Amygdala (tissue), 56 donors: ENCODE results near the gene TGM2.

Experiments
- DNase-seq, 56 donors: peaks; one replicate each; lab custom pipeline; 2025; lab: John Stamatoyannopoulos, UW

The TGM2 gene

DNA sequence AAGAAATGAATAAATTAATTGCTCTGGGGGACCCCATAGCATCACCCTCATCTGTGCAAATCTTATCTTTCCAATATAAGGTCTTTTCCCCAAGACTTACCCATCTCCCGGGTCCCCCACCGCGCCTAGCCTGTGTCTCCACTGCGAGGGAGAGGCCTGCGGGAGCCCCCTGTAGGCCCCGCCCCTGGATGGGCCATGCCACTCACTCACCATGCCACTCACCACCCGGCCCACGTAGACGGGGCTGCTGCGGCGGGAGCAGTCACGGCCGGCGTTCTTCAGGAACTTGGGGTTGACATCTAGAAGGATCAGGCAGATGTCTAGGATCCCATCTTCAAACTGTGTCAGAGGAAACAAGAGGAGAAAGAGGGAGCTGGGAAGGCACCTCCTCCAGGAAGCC lies 17.3 kb downstream of the TGM2 start:
- DNase-seq, result no peak

GRCh38 chr20:38147163-38147562 lies 17.9 kb downstream of the TGM2 start:
- no peak for DNase-seq

DNA sequence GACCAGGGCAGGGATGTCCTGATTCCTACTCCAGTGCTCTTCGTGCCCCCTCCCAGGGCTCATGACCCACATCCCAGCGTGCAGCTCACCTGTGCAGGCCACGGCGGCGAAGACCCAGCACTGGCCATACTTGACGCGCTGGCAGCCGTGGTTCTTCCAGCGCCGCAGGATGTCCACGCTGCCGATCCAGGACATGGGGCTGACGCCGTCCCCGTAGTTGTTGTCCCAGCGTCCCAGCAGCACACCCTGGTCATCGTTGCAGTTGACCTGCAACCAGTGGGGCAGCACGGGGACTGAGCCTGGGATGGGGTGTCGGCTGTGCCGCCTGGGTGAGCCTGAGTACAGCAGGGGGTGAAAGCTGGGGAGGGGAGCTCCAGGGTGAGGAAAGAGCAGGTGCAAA lies 18.4 kb downstream of the TGM2 start:
- no peak for DNase-seq

DNA sequence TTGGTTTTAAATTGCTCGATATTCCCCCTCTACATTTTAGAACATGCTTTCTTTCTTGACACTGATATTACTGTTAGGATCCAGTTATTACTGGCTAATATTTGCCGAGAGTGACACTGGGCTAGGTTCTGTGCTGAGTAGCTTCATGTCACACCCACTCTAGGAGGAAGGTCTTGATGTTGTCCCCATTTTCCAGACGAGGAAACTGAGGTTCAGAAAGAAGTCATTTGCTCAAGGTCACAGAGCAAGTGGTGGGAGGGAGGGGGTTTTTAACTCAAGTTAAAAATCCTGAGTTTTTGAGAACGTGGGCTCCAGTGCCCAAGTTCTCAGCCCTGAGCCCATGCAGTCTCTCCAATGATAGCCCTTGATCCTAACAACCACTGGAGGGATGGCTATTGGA lies 18.9 kb downstream of the TGM2 start:
- DNase-seq, result no peak

DNA sequence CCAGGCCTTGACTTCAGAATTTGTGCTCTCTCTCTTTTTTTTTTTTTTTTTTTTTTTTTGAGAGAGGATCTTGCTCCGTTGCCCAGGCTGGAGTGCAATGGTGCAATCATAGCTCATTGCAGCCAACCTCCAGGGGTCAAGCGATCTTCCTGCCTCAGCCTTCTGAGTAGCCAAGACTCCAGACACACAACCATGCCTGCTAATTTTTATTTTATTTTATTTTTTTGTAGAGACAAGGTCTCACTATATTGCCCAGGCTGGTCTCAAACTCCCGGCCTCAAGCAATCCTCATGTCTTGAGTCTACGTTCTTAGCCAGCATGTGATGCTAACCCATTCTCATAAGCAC lies 19.4 kb downstream of the TGM2 start:
- DNase-seq, result no peak

DNA sequence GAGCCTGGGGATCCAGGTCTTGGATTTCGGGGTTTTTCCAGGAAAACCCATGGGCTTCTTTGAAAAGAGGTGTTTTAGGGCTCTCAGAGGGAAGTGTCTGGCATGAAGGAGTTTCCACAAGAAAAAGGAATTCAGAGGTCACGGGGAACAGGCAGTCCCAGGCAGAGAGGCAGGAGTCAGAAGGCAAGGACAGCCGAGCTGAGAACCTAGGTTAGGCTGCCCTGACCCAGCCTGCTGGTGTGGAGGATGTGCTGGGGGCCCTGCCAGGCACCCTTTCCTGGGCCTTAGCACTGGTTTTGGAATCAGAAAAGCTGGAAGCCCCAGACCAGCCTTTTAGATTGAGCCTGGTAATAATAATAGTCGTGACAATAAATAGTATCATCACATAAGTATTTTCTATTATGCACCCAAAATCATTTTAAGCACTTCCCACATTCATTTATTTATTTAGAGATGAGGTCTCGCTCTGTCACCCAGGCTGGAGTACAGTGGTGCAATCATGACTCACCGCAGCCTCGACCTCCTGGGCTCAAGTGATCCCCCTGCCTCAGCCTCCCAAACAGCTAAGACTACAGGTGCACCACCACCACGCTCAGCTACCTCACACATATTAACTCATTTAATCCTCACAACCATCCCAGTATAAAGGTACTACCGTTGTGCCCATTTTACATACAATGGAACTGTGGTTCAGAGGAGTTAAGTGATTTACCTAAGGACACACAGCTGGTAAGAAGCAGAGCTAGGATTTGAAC lies 19.9 kb downstream of the TGM2 start:
- no peak for DNase-seq

- DNase-seq, result no peak
Measured at GRCh38 chr20:38144598-38144973, 20.5 kb downstream of the TGM2 start.

DNA sequence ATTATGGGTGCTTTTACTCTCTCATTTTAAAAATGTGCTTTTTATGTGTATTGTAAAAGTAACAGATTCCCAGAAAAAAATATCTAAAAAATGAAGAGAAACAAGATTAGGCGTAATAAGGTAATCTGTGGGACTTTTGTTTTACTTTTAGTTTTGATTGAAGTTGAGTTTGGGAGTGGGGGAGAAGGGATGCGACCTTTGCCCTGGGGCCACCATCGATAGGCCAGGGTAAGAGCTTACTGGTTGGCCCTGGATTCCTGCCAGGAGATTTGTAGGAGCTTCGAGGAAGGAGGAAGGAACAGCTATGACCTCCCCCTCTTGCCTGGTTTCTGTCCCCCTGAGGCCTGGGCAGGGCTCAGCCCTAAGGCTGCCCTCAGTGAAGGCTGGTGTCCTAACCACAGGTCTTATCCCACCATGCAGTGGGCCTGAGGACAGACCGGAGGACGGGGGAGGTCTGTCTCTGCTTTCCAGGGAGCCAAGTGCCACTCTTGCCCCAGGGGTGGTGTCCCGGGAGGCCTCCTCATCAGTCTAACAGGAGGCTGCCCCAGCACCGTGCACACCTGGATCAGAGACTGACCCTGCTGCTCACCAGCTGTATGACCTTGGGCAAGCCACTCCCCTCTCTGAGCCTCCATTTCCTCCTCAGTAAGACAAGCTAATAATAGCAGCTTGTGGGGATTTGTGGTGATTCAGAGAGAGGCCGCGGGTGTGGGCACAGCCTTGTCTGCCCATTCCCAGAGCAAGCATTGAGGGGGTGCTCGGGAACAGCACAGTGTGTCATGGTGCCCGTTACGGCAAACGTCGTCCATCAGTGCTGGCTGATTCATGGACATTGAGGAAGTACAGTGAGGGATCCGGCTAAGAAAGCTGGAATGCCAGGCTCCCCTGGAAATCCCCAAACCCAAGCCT lies 21.2 kb downstream of the TGM2 start:
- DNase-seq, result peak in 5 of 56 donors; percentile 7 to 21 (median 15)

- DNase-seq, result peak in 9 of 56 donors; percentile 5 to 19 (median 14)
Measured at GRCh38 chr20:38143238-38143645, 21.8 kb downstream of the TGM2 start.

DNA sequence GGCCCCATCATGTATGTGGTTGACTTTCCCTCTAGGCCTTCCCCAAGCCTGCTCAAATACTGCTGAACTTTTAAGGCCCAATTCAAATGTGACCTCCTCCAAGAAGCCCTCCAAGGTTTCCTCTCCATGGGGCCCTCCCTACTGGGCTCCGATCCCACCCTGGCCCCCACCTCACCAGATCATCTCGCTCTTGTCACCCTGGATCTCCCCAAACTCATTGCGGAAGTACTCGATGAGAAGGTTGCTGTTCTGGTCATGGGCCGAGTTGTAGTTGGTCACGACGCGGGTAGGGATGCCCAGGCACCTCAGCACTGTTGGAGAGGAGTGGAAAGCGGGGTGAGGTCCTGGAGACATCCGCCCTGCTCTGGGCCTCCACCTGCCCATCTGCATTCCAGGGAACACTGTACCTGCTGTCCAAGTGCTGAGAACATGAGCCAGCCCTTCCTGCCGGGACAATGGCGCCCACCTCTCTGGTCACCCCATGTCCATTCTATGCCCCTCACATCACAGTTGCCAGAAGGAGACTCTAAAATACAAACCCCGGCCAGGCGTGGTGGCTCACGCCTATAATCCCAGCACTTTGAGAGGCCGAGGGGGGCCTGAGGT lies 23.1 kb downstream of the TGM2 start:
- no peak for DNase-seq

DNA sequence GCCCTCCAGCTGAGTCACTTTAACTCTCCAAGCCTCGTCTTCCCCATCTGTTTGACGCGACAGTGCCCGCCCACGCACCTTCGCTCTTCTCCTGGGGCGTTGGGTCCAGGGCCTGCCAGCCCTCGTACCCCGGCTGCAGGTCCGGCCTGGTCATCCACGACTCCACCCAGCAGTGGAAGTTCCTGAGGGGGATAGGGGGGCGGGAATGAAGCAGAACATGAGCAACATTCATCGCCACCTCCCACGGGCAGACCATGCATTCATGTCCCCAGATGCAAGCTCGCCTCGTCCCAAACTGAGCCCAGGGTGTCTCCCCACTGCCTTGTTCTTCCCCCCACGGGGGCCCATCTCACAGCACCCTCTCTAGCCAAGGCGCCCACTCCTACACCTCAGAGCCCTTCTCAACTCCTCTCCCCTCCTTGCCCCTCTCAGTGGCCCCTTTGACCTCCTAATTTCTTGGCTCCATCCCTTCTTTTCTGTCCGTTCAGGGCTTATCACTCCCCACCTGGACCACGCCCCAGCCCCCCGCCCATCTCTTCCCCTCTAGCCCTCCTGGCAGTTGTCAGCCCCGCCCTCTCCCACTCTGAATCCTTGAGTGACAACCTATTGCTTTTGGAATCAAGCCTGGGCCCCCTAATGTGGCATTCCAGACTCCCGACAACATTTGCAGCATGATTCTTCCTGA lies 23.7 kb downstream of the TGM2 start:
- DNase-seq, result peak in 2 of 56 donors; percentile 11 to 12

DNA sequence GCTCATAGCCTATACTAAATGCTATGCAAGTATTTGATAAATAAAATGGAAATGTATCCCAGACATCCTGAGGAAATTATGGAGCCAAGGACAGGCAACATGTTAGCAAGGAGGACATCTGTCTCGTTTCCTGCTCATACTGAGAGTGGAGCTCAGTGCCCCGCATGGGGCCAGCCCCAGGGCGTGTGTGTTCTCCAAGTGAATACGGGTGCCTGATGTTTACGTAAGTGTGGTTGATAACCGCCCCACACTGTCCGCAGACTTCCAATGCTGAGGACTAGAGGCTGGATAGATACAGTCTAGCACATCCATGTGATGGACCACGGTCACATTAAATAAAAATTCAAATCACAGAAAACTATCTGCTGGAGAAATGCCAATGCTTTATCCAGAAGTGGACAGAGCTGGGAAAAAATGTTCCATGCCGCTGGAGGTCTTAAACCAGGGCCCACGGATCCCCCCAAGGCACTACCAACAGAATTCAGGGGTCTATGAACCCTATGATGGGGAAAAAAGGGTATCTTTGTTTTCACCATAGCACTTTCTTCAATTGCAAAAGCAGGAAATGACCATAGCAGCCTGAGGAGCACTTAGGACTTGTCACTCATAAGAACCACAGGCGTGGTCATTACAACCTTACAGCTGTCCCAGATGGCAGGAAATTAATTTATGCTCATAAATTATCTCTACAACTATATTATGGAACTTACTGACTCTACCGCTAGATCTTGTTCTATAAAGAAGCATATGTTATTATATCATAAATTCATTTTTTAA lies 24.9 kb downstream of the TGM2 start:
- DNase-seq, result no peak

- DNase-seq, result no peak
Measured at GRCh38 chr20:38139156-38139912, 25.7 kb downstream of the TGM2 start.

DNA sequence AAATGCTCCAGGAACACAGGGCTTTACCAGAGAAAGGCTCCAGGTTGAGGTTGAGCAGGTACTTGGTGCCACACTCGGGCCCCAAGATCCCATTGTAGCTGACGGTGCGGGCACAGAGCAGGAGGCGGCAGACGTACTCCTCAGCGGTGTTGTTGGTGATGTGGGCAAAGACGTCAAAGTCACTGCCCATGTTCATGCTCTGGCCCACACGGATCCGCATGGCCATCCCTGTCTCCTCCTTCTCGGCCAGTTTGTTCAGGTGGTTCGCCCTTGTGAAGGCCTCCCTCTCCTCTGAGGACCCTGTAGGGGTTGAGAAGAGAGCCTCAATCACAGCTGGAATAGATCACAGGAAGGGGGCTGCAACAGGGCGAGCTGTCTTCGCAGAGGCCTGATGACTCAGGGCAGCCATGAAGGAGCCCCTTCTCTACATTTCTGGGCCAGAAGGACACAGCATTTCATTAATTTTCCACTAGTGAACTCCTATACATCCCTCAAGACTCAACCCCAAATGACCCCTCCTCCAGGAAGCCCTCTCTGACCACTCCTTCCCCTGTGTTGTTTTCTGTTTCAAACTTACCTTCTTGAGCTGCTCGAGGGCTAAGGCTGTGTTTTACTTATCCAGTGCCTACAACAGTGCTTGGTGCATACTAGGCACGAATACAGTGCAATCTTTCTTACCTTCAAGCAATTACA lies 26.8 kb downstream of the TGM2 start:
- DNase-seq, result no peak

GRCh38 chr20:38137441-38138037 lies 27.5 kb downstream of the TGM2 start:
- DNase-seq, result no peak

DNA sequence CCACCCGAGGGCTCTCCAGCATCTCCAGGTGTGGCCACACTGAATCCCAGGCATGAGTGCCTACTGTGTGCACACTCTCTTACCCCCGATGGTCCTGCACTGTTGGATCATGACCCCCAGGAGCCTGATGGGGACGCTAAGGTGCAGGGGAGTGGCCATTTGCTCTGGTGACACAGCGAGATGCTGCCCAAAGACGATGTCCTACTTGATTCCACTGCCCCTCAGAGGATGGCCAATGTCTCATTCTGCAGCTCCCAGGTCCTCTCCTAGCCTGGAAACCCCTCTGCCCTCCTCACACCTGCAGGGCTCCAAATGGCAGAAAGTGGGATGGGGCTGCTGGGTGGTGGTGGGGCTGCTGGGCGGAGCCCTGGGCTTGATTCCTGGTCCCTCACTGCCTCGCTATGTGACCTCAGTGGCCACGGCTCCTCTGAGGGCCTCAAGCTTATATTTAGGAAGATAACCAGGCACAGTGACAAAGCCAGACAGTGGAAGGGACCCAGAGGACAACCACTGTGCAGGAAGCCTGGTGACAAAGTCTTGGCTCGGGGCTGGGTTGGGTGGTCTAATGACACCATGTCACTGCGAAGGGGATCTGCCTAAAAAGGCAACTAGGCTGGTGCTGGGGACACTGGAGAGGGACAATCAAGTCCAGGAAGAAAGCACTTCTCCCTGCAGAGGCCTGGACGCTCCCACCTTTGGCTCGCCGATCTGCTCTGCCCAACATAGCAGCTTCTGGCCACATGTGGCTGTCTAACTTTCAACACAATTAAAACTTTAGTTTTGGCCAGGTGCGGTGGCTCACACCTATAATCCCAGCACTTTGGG lies 28.4 kb downstream of the TGM2 start:
- no peak for DNase-seq

GRCh38 chr20:38135651-38136420 lies 29.2 kb downstream of the TGM2 start:
- DNase-seq, result no peak
